Mesendoderm (in vitro differentiated cells): ENCODE results near the gene HGFAC.
A peak's percentile ranks its signal among the peaks of the same experiment; 100 is the strongest.

Experiments
- DNase-seq: peaks from one replicate; pipeline ENCODE4 v3.0.0; 2013
- H2AK5ac ChIP-seq: 2 replicates; pipeline ENCODE4 v1.6.1; 2013; ENCODE audit warnings: low read length, inconsistent platforms
- H2BK120ac ChIP-seq: 2 replicates; pipeline ENCODE4 v1.6.1; 2013; ENCODE audit warnings: low read depth, mild to moderate bottlenecking, low read length, moderate library complexity, mixed read lengths
- H2BK15ac ChIP-seq: replicated peaks from 2 replicates; pipeline ENCODE4 v1.6.1; 2013; ENCODE audit warnings: low read depth, mild to moderate bottlenecking, moderate library complexity
- H2BK5ac ChIP-seq: 2 replicates; pipeline ENCODE4 v1.6.1; 2013; ENCODE audit warnings: low read length, inconsistent platforms
- H3K18ac ChIP-seq: 2 replicates; pipeline ENCODE4 v1.6.1; 2013; ENCODE audit warnings: mild to moderate bottlenecking, low read length, mixed read lengths
- H3K23ac ChIP-seq: one replicate; pipeline ENCODE4 v1.6.1; 2013; ENCODE audit warnings: low read length
- H3K27ac ChIP-seq: 2 replicates; pipeline ENCODE4 v1.5.1; 2013; ENCODE audit warnings: low read depth, mild to moderate bottlenecking, inconsistent platforms, low read length, moderate library complexity
- H3K27me3 ChIP-seq: 2 replicates; pipeline ENCODE4 v1.6.1; 2013; ENCODE audit warnings: low read length, control low read depth, mild to moderate bottlenecking, inconsistent platforms; ENCODE audit not compliant: insufficient read depth, poor library complexity
- H3K36me3 ChIP-seq: 2 replicates; pipeline ENCODE4 v1.6.1; 2013; ENCODE audit warnings: low read length, inconsistent platforms; ENCODE audit not compliant: control insufficient read depth, insufficient read depth
- H3K4ac ChIP-seq: one replicate; pipeline ENCODE4 v1.6.1; 2013; ENCODE audit warnings: low read depth, mild to moderate bottlenecking, low read length, moderate library complexity
- H3K4me1 ChIP-seq: 2 replicates; pipeline ENCODE4 v1.6.1; 2013; ENCODE audit warnings: low read depth, low read length, inconsistent platforms; ENCODE audit not compliant: control insufficient read depth
- H3K4me2 ChIP-seq: 2 replicates; pipeline ENCODE4 v1.6.1; 2013; ENCODE audit warnings: low read length
- H3K4me3 ChIP-seq: 2 replicates; pipeline ENCODE4 v1.5.1; 2013; ENCODE audit warnings: mild to moderate bottlenecking, low read length
- H3K56ac ChIP-seq: one replicate; pipeline ENCODE4 v1.6.1; 2013; ENCODE audit warnings: low read length
- H3K79me1 ChIP-seq: 2 replicates; pipeline ENCODE4 v1.6.1; 2013; ENCODE audit warnings: low read length, inconsistent platforms
- H3K79me2 ChIP-seq: 2 replicates; pipeline ENCODE4 v1.6.1; 2013; ENCODE audit warnings: mild to moderate bottlenecking, low read length; ENCODE audit not compliant: control insufficient read depth, insufficient read depth
- H3K9ac ChIP-seq: 2 replicates; pipeline ENCODE4 v1.6.1; 2013; ENCODE audit warnings: low read length, inconsistent platforms
- H4K5ac ChIP-seq: one replicate; pipeline ENCODE4 v1.6.1; 2013; ENCODE audit warnings: low read length
- H4K8ac ChIP-seq: one replicate; pipeline ENCODE4 v1.6.1; 2013; ENCODE audit warnings: low read depth, mild to moderate bottlenecking, control low read depth, low read length, moderate library complexity
- WGBS: extraction: QIAGEN DNeasy Blood & Tissue Kit; methylation state at CpG from one replicate; pipeline ENCODE4 v1.1.7; 2013; ENCODE audit warnings: low lambda C conversion rate, missing lambda C conversion rate; ENCODE audit not compliant: insufficient coverage; ENCODE audit errors: extremely low coverage; 5-methylcytosine and 5-hydroxymethylcytosine counted together

Gene HGFAC

GRCh38 chr4:3493720-3494461 is 52.1 kb downstream of the HGFAC start:
- WGBS = no CpG with 5 or more reads among the region's 20 CpGs

GRCh38 chr4:3494462-3494871 is 52.7 kb downstream of the HGFAC start:
- no peak overlapping the region for H3K56ac ChIP-seq
- WGBS = no CpG with 5 or more reads among the region's 15 CpGs

More at GRCh38 chr4:3493720-3494461, 52.1 kb downstream of the HGFAC start:
- H4K8ac ChIP-seq = no peak overlapping the region
- no peaks in the 10 kb centered on the region for H3K4me1 ChIP-seq
- no peak overlapping the region for H2BK15ac ChIP-seq
- H2AK5ac ChIP-seq = no peak overlapping the region
- no peak overlapping the region for H3K4me2 ChIP-seq
- no peak overlapping the region for H3K4ac ChIP-seq
- no peak overlapping the region for H3K18ac ChIP-seq
- peak; percentile 22 for DNase-seq
- H3K79me1 ChIP-seq = no peaks in the 10 kb centered on the region
- H4K5ac ChIP-seq = no peak overlapping the region
- no peaks in the 10 kb centered on the region for H3K36me3 ChIP-seq
- H3K4me3 ChIP-seq = no peak overlapping the region
- no peak overlapping the region for H3K27ac ChIP-seq
- no peaks in the 10 kb centered on the region for H3K79me2 ChIP-seq
- H2BK5ac ChIP-seq = no peak overlapping the region
- H3K27me3 ChIP-seq = no peaks in the 10 kb centered on the region
- H3K9ac ChIP-seq = no peak overlapping the region
- H2BK120ac ChIP-seq = no peak overlapping the region
- no peak overlapping the region for H3K56ac ChIP-seq
- H3K23ac ChIP-seq = no peak overlapping the region

GRCh38 chr4:3495204-3495975 is 53.6 kb downstream of the HGFAC start:
- Histone ChIP-seq H3K4me2 (no peak overlapping the region), H3K4me1 (no peaks in the 10 kb centered on the region), H3K18ac (no peak overlapping the region), H2BK15ac (no peak overlapping the region), H3K36me3 (no peaks in the 10 kb centered on the region), H3K27ac (no peak overlapping the region), H2BK120ac (no peak overlapping the region), H2AK5ac (no peak overlapping the region), H4K5ac (no peak overlapping the region), H3K4ac (no peak overlapping the region), H3K4me3 (no peak overlapping the region), H3K79me1 (no peaks in the 10 kb centered on the region), H4K8ac (no peak overlapping the region), H3K79me2 (no peaks in the 10 kb centered on the region), H3K56ac (no peak overlapping the region), H3K9ac (no peak overlapping the region), H2BK5ac (no peak overlapping the region), H3K23ac (no peak overlapping the region), H3K27me3 (no peaks in the 10 kb centered on the region)
- no CpG with 5 or more reads among the region's 28 CpGs for WGBS
- no peak for DNase-seq

More at GRCh38 chr4:3494462-3494871, 52.7 kb downstream of the HGFAC start:
- Histone ChIP-seq H3K18ac (no peak overlapping the region), H3K4me3 (no peak overlapping the region), H3K79me2 (no peaks in the 10 kb centered on the region), H3K4ac (no peak overlapping the region), H3K23ac (no peak overlapping the region), H3K36me3 (no peaks in the 10 kb centered on the region), H3K27ac (no peak overlapping the region), H2BK120ac (no peak overlapping the region), H3K9ac (no peak overlapping the region), H3K4me1 (no peaks in the 10 kb centered on the region), H3K4me2 (no peak overlapping the region), H2BK15ac (no peak overlapping the region), H4K8ac (no peak overlapping the region), H3K79me1 (no peaks in the 10 kb centered on the region), H3K27me3 (no peaks in the 10 kb centered on the region), H2AK5ac (no peak overlapping the region), H2BK5ac (no peak overlapping the region), H4K5ac (no peak overlapping the region)
- no peak for DNase-seq

GRCh38 chr4:3496021-3496420 is 54.3 kb downstream of the HGFAC start:
- Histone ChIP-seq H3K27me3 (no peaks in the 10 kb centered on the region), H4K8ac (no peak overlapping the region), H2AK5ac (no peak overlapping the region), H2BK5ac (no peak overlapping the region), H3K4me3 (no peak overlapping the region), H4K5ac (no peak overlapping the region), H2BK120ac (no peak overlapping the region), H3K9ac (no peak overlapping the region), H3K27ac (no peak overlapping the region), H3K4ac (no peak overlapping the region), H3K4me2 (no peak overlapping the region), H3K18ac (no peak overlapping the region), H3K4me1 (no peaks in the 10 kb centered on the region), H3K36me3 (no peaks in the 10 kb centered on the region), H3K79me1 (no peaks in the 10 kb centered on the region), H3K23ac (no peak overlapping the region), H3K79me2 (no peaks in the 10 kb centered on the region), H3K56ac (no peak overlapping the region), H2BK15ac (no peak overlapping the region)
- no peak for DNase-seq
- no CpG with 5 or more reads among the region's 14 CpGs for WGBS

GRCh38 chr4:3497095-3497494 is 55.3 kb downstream of the HGFAC start:
- no peak overlapping the region for H3K23ac ChIP-seq
- WGBS = no CpG with 5 or more reads among the region's 6 CpGs
- no peak overlapping the region for H3K9ac ChIP-seq
- H4K5ac ChIP-seq = no peak overlapping the region
- H2AK5ac ChIP-seq = no peak overlapping the region
- H2BK120ac ChIP-seq = no peak overlapping the region
- H3K4ac ChIP-seq = no peak overlapping the region
- H2BK5ac ChIP-seq = no peak overlapping the region
- no peaks in the 10 kb centered on the region for H3K79me1 ChIP-seq
- no peak overlapping the region for H3K18ac ChIP-seq
- H3K56ac ChIP-seq = no peak overlapping the region
- H2BK15ac ChIP-seq = no peak overlapping the region
- H3K4me3 ChIP-seq = no peak overlapping the region
- H3K79me2 ChIP-seq = no peaks in the 10 kb centered on the region
- H3K4me1 ChIP-seq = no peaks in the 10 kb centered on the region
- H3K27ac ChIP-seq = no peak overlapping the region
- H3K36me3 ChIP-seq = no peaks in the 10 kb centered on the region
- DNase-seq = no peak
- no peaks in the 10 kb centered on the region for H3K27me3 ChIP-seq
- no peak overlapping the region for H4K8ac ChIP-seq
- H3K4me2 ChIP-seq = no peak overlapping the region
